Measurements from ENCODE around the gene DYNLT1. TPM values are rescaled to one million over a fixed set of nuclear protein-coding genes. Genes with fewer than 3 reads are reported as not detected.
A peak's percentile ranks its signal among the peaks of the same experiment; 100 is the strongest.
"Not testable (repeated sequence)": the region's sequence is repeated elsewhere in the genome, so short reads cannot be mapped to it uniquely, and the experiment has no call there.

DYNLT1 gene
- total RNA-seq, 4 donors from 2014 or later: 93.8 to 190 (median 146) TPM

- peak in 2 of 3 donors; percentile 16 to 49 for DNase-seq
- Histone ChIP-seq H3K4me1 (peaks cover 0 to 20% (median 7%) of the 10 kb centered on the region in 4 donors), H3K27ac (peak overlapping the region; percentile 80 to 91 (median 83)), H3K4me3 (no peak overlapping the region), H3K36me3 (no peaks in the 10 kb centered on the region), H3K27me3 (no peaks in the 10 kb centered on the region), H3K9me3 (no peaks in the 10 kb centered on the region)
- no peak for TF ChIP-seq CTCF (IDR thresholded peaks at IDR 0.05)
- TF ChIP-seq POLR2A (IDR thresholded peaks at IDR 0.05): no peak
These were observed 11.3 kb upstream of the DYNLT1 start for GRCh38 chr6:158655569-158656450.

- H3K9me3 ChIP-seq: no peaks in the 10 kb centered on the region
- H3K4me1 ChIP-seq: peaks cover 0 to 20% (median 7%) of the 10 kb centered on the region in 4 donors
- peak in 2 of 3 donors; percentile 18 to 56 for DNase-seq
- no peak for TF ChIP-seq CTCF (IDR thresholded peaks at IDR 0.05)
- TF ChIP-seq POLR2A (IDR thresholded peaks at IDR 0.05): no peak
- H3K36me3 ChIP-seq: no peaks in the 10 kb centered on the region
- no peaks in the 10 kb centered on the region for H3K27me3 ChIP-seq
- H3K27ac ChIP-seq: peak overlapping the region; percentile 80 to 91 (median 83)
- H3K4me3 ChIP-seq: no peak overlapping the region
These were observed 10.5 kb upstream of the DYNLT1 start for GRCh38 chr6:158654960-158655489.

GRCh38 chr6:158654498-158654897, 10.0 kb upstream of the DYNLT1 start:
- TF ChIP-seq CTCF (IDR thresholded peaks at IDR 0.05) (no peak), POLR2A (IDR thresholded peaks at IDR 0.05) (no peak)
- no peaks in the 10 kb centered on the region for H3K27me3 ChIP-seq

GRCh38 chr6:158653577-158654354, 9.2 kb upstream of the DYNLT1 start:
- H3K36me3 ChIP-seq: no peaks in the 10 kb centered on the region
- no peak overlapping the region for H3K4me3 ChIP-seq
- peak in 2 of 3 donors; percentile 85 to 94 for DNase-seq
- H3K27ac ChIP-seq: peak overlapping the region; percentile 80 to 91 (median 83)
- peaks cover 0 to 20% (median 10%) of the 10 kb centered on the region in 4 donors for H3K4me1 ChIP-seq
- no peaks in the 10 kb centered on the region for H3K9me3 ChIP-seq
- no peaks in the 10 kb centered on the region for H3K27me3 ChIP-seq
- TF ChIP-seq CTCF (IDR thresholded peaks at IDR 0.05) (no peak), POLR2A (IDR thresholded peaks at IDR 0.05) (peak in 1 of 2 donors; percentile 18)

More at GRCh38 chr6:158654498-158654897, 10.0 kb upstream of the DYNLT1 start:
- Histone ChIP-seq H3K9me3 (no peaks in the 10 kb centered on the region), H3K36me3 (no peaks in the 10 kb centered on the region), H3K4me1 (peaks cover 0 to 20% (median 9%) of the 10 kb centered on the region in 4 donors), H3K27ac (peak overlapping the region; percentile 80 to 91 (median 83)), H3K4me3 (no peak overlapping the region)
- DNase-seq: peak in 2 of 3 donors; percentile 36 to 78

- peak in 2 of 3 donors; percentile 13 to 42 for DNase-seq
- peaks cover 0 to 20% (median 10%) of the 10 kb centered on the region in 4 donors for H3K4me1 ChIP-seq
- H3K4me3 ChIP-seq: peak overlapping the region in 1 of 4 donors; percentile 7
- H3K36me3 ChIP-seq, H3K9me3 ChIP-seq, H3K27me3 ChIP-seq: not testable (repeated sequence)
- H3K27ac ChIP-seq: peak overlapping the region; percentile 72 to 80 (median 78)
These were observed 7.6 kb upstream of the DYNLT1 start for GRCh38 chr6:158651981-158652737.

Data from Peyer's patch (tissue), 4 donors.